GM06990 (cell line): ENCODE data around the gene TOP1.

ENCODE experiments used
- DNase-seq: peaks from one replicate; pipeline ENCODE4 v3.0.0-alpha.2; 2011; ENCODE audit not compliant: insufficient read length; ENCODE audit errors: extremely low read depth
- H3K27me3 ChIP-seq: replicated peaks from 2 replicates; pipeline ENCODE4 v1.6.0; 2011; ENCODE audit warnings: low read length; ENCODE audit not compliant: control insufficient read depth, insufficient read depth
- H3K36me3 ChIP-seq: 2 replicates; pipeline ENCODE4 v1.5.1; 2011; ENCODE audit warnings: low read length; ENCODE audit not compliant: control insufficient read depth, insufficient read depth
- H3K4me3 ChIP-seq: replicated peaks from 2 replicates; pipeline ENCODE4 v1.5.1; 2011; ENCODE audit warnings: low read depth, mild to moderate bottlenecking, control low read depth, low read length
- TF ChIP-seq, protein P1 (sequence below): IDR thresholded peaks from 2 replicates; pipeline ENCODE4 v1.5.1; 2011; ENCODE audit warnings: low read length, control low read depth, mild to moderate bottlenecking, inconsistent platforms; ENCODE audit not compliant: insufficient read depth, poor library complexity, severe bottlenecking

The TOP1 gene

DNA sequence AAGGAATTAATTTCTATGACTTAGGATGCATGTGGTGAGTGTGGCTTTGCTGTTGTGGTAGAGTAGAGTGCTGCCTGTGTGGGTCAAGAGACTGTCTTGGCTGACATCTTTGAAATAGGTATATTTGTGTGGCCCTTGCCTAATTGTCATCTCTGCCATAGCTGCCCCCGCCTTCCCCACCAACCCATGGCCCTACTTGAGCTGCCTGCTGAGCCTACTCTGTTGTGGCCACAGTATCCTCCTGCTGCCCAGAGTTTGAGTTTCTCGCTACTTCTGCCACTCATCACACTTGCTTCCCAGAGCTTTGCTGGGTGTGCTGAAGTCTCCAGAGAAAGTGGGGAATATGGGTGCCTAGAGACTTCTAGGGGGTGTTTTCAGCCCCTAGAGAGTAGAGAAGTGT is 116.7 kb downstream of the TOP1 start:
- H3K27me3 ChIP-seq = no peaks in the 10 kb centered on the region
- TF ChIP-seq, protein P1, sequence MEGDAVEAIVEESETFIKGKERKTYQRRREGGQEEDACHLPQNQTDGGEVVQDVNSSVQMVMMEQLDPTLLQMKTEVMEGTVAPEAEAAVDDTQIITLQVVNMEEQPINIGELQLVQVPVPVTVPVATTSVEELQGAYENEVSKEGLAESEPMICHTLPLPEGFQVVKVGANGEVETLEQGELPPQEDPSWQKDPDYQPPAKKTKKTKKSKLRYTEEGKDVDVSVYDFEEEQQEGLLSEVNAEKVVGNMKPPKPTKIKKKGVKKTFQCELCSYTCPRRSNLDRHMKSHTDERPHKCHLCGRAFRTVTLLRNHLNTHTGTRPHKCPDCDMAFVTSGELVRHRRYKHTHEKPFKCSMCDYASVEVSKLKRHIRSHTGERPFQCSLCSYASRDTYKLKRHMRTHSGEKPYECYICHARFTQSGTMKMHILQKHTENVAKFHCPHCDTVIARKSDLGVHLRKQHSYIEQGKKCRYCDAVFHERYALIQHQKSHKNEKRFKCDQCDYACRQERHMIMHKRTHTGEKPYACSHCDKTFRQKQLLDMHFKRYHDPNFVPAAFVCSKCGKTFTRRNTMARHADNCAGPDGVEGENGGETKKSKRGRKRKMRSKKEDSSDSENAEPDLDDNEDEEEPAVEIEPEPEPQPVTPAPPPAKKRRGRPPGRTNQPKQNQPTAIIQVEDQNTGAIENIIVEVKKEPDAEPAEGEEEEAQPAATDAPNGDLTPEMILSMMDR = no peak
- no peak for DNase-seq
- peaks cover 6% of the 10 kb centered on the region for H3K36me3 ChIP-seq
- H3K4me3 ChIP-seq = no peak overlapping the region

DNA sequence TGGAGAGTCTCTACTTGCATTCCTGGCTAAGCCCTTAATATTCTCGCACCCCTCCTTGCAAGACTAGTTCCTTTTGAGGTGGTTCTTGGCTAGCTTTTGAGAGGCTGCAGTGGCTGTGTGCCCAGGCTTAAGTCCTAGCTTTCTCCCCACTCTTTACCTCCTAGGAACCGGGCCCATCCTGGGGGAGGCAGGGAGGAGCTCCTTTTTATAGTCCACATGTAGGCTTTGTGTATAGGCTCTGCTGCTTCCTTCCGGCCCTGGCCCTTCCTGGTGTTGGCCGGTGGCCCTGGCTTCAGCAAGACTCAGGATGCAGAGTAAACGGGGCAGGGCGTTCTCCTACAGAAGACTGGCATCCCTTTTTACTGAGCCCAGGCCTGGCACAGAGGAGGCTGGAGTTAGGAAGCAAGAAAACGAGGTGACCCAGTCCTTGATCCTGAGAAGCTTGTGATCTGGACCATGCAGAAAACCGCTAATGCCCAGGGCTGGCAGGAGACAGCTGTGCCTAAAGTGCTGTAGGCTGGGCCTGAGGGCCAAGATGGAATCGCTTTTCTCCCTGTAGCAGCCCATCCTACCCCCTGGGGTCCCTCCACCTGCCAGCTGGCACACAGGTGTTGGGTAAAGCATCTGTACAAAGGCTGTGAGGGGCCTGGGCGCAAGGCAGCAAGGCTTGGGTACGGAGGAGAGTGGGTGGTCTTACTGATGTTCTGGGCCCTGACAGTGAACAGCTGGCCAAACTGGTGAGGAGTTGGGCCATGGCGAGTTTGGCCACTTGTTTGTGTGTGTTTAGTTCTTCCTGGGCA is 117.4 kb downstream of the TOP1 start:
- Histone ChIP-seq H3K4me3 (no peak overlapping the region), H3K36me3 (peaks cover 6% of the 10 kb centered on the region), H3K27me3 (no peaks in the 10 kb centered on the region)
- TF ChIP-seq, protein P1 = no peak
- DNase-seq = no peak

DNA sequence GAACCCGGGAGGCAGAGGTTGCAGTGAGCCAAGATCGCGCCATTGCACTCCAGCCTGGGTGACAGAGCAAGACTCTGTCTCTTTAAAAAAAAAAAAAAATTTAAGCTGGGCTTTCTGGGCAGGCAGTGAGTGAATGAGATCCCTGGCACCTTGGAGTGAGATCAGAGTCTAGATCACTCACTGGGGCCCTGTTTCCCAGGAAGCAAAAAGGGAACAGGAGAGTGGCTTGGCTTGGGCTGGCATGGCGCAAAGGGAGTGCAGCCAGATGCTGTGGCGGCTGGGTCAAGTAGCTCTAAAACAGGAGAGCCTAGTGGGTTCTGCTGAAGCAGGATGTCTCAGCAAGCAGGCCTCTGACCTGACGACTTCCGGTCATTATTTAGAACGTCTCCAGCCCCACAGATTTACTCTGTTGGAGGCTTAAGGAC is 119.2 kb downstream of the TOP1 start:
- DNase-seq = no peak
- TF ChIP-seq, protein P1 = no peak
- H3K27me3 ChIP-seq = no peaks in the 10 kb centered on the region
- H3K36me3 ChIP-seq = peaks cover 6% of the 10 kb centered on the region
- H3K4me3 ChIP-seq = no peak overlapping the region

DNA sequence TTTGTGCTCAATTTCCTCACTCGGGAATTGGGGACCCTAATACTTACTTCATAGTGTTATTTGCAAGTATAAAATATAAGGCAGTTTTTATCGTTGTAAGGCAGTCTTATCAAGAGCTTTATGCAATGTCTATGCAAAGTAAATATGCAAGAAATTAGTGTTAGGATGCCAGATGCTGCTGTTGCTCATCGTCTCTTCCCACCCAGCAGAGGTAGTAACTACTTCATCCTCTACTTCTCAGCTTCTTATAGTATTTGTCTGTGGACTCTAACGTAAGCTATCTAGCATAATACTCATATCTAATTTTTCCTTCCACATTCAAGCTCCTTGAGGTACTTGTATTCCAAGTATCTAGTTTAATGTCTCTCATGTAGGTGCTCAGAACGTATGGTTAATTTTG is 120.3 kb downstream of the TOP1 start:
- no peak for DNase-seq
- no peaks in the 10 kb centered on the region for H3K27me3 ChIP-seq
- TF ChIP-seq, protein P1 = no peak
- H3K4me3 ChIP-seq = no peak overlapping the region
- peaks cover 6% of the 10 kb centered on the region for H3K36me3 ChIP-seq

DNA sequence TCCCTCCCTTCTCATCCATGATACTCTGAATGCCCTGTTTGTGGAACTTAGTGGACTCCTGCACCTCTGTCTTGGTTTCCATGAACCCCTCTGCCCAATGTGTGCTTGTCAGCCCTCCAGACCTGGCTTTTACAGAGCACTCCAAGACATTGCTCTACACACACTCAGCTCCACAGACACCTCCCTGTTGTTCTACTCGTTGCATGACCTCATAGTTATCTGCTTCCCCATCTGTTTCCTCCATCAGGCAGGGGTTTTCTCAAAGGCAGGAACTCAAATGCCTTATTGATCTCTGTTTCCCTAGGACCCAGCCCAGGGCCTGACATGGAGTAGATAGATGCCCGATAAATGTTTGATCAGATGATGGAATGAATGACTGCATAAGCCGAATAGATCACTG is 122.0 kb downstream of the TOP1 start:
- DNase-seq = no peak
- Histone ChIP-seq H3K27me3 (no peaks in the 10 kb centered on the region), H3K4me3 (no peak overlapping the region), H3K36me3 (peaks cover 6% of the 10 kb centered on the region)
- TF ChIP-seq, protein P1 = no peak
